OCI-LY1 (cell line): ENCODE results near the gene CBFA2T2.
A peak's percentile ranks its signal among the peaks of the same experiment; 100 is the strongest.

Experiments
- H2AFZ ChIP-seq: fragments of 200-600 bp; sonication (generic), shearing (Covaris generic); 2 replicates; pipeline ENCODE4 v1.6.0; 2014; ENCODE audit warnings: antibody characterized with exemption, mild to moderate bottlenecking, low read length
- H3F3A ChIP-seq: fragments of 200-600 bp; sonication (generic), shearing (Covaris generic); 2 replicates; pipeline ENCODE4 v1.6.0; 2014; ENCODE audit warnings: mild to moderate bottlenecking, antibody characterized with exemption, low read length, moderate library complexity; ENCODE audit not compliant: insufficient read depth
- H3K27ac ChIP-seq: fragments of 200-600 bp; sonication (generic); 2 replicates; pipeline ENCODE4 v1.5.1; 2014; ENCODE audit warnings: low read length, mixed run types, mild to moderate bottlenecking, low read depth; ENCODE audit not compliant: poor library complexity, severe bottlenecking
- H3K27me3 ChIP-seq: fragments of 200-600 bp; sonication (generic); 2 replicates; pipeline ENCODE4 v1.6.0; 2014; ENCODE audit warnings: antibody characterized with exemption, mild to moderate bottlenecking, low read length, moderate library complexity; ENCODE audit not compliant: insufficient read depth
- H3K36me3 ChIP-seq: fragments of 200-600 bp; sonication (generic); 2 replicates; pipeline ENCODE4 v1.6.1; 2014; ENCODE audit warnings: mild to moderate bottlenecking, antibody characterized with exemption, low read length, moderate library complexity, mixed read lengths; ENCODE audit not compliant: insufficient read depth
- H3K4me1 ChIP-seq: fragments of 200-600 bp; sonication (generic); 2 replicates; pipeline ENCODE4 v1.5.1; 2014; ENCODE audit warnings: mild to moderate bottlenecking, low read length, moderate library complexity; ENCODE audit not compliant: insufficient read depth, severe bottlenecking
- H3K4me2 ChIP-seq: fragments of 200-600 bp; sonication (generic), shearing (Covaris generic); 2 replicates; pipeline ENCODE4 v1.6.1; 2014; ENCODE audit warnings: low read length
- H3K4me3 ChIP-seq: fragments of 200-600 bp; sonication (generic); 2 replicates; pipeline ENCODE4 v1.5.1; 2014; ENCODE audit warnings: low read length, low read depth, mild to moderate bottlenecking, mixed read lengths; ENCODE audit not compliant: poor library complexity, severe bottlenecking
- H3K79me2 ChIP-seq: fragments of 200-600 bp; shearing (Covaris generic); 2 replicates; pipeline ENCODE4 v1.6.1; 2016; ENCODE audit warnings: mixed run types, low read length, mixed read lengths; ENCODE audit not compliant: insufficient read depth
- H3K9ac ChIP-seq: fragments of 200-600 bp; sonication (generic), shearing (Covaris generic); 2 replicates; pipeline ENCODE4 v1.6.1; 2014; ENCODE audit warnings: mild to moderate bottlenecking, low read length, mixed read lengths
- H3K9me2 ChIP-seq: fragments of 200-600 bp; sonication (generic), shearing (Covaris generic); 2 replicates; pipeline ENCODE4 v1.6.1; 2014; ENCODE audit warnings: low read depth, mild to moderate bottlenecking, low read length, mixed read lengths
- H3K9me3 ChIP-seq: fragments of 200-600 bp; shearing (Covaris generic); 2 replicates; pipeline ENCODE4 v1.6.1; 2014; ENCODE audit warnings: low read length, mixed read lengths
- H4K20me1 ChIP-seq: fragments of 200-600 bp; sonication (generic), shearing (Covaris generic); 2 replicates; pipeline ENCODE4 v1.6.0; 2016; ENCODE audit warnings: mild to moderate bottlenecking, low read length; ENCODE audit not compliant: insufficient read depth
- CTCF ChIP-seq: fragments of 200-600 bp; sonication (generic), shearing (Covaris generic); IDR thresholded peaks from 2 replicates; pipeline ENCODE4 v1.5.1; 2017; ENCODE audit warnings: mild to moderate bottlenecking, antibody characterized with exemption, low read length, moderate library complexity, mixed read lengths
- EZH2 ChIP-seq: fragments of 200-600 bp; sonication (generic), shearing (Covaris generic); IDR thresholded peaks from 2 replicates; pipeline ENCODE4 v1.8.0; 2017; ENCODE audit warnings: borderline replicate concordance, mixed run types, mild to moderate bottlenecking, antibody characterized with exemption, low read length, moderate library complexity, mixed read lengths

The CBFA2T2 gene

GRCh38 chr20:33442136-33443005 is 47.5 kb upstream of the CBFA2T2 start:
- H3K4me3 ChIP-seq: peak overlapping the region; percentile 70

GRCh38 chr20:33443006-33443511 is 46.8 kb upstream of the CBFA2T2 start:
- Histone ChIP-seq H4K20me1 (no peaks in the 10 kb centered on the region), H3F3A (peaks cover 5% of the 10 kb centered on the region; the same call in 1 of the 2 replicates), H3K9me2 (no peaks in the 10 kb centered on the region), H3K4me1 (peaks cover 68% of the 10 kb centered on the region), H3K27me3 (no peaks in the 10 kb centered on the region), H3K4me3 (peak overlapping the region; percentile 70), H3K9ac (peak overlapping the region; percentile 68), H3K27ac (peak overlapping the region; percentile 60), H2AFZ (no peak overlapping the region), H3K36me3 (no peaks in the 10 kb centered on the region), H3K9me3 (no peaks in the 10 kb centered on the region), H3K79me2 (no peaks in the 10 kb centered on the region), H3K4me2 (peak overlapping the region; percentile 94)
- TF ChIP-seq CTCF (no peak), EZH2 (no peak)

More at GRCh38 chr20:33442136-33443005, 47.5 kb upstream of the CBFA2T2 start:
- no peaks in the 10 kb centered on the region for H3K9me2 ChIP-seq
- no peaks in the 10 kb centered on the region for H3K79me2 ChIP-seq
- H3F3A ChIP-seq: peaks cover 5% of the 10 kb centered on the region; the same call in 1 of the 2 replicates
- no peaks in the 10 kb centered on the region for H3K27me3 ChIP-seq
- no peaks in the 10 kb centered on the region for H3K36me3 ChIP-seq
- H3K27ac ChIP-seq: peak overlapping the region; percentile 60
- no peaks in the 10 kb centered on the region for H4K20me1 ChIP-seq
- TF ChIP-seq CTCF: no peak
- no peak for TF ChIP-seq EZH2
- H3K4me1 ChIP-seq: peaks cover 69% of the 10 kb centered on the region
- H3K9me3 ChIP-seq: no peaks in the 10 kb centered on the region
- peak overlapping the region; percentile 94 for H3K4me2 ChIP-seq
- no peak overlapping the region for H2AFZ ChIP-seq
- peak overlapping the region; percentile 68 for H3K9ac ChIP-seq

- Histone ChIP-seq H3K4me3 (peak within 1 kb of the TSS; percentile 70), H3K9ac (peak within 1 kb of the TSS; percentile 68), H2AFZ (0 out of 2 replicates have a peak within 1 kb of the TSS, but pooled peaks have one; percentile 5)
Observed at GRCh38 chr20:33443512-33444239, 46.2 kb upstream of the CBFA2T2 start, which contains the start of gene SNTA1. TSS of gene SNTA1 (minus strand) at chr20:33443763. CDS start at chr20:33443620, 143 bp downstream.

More at GRCh38 chr20:33443512-33444239, 46.2 kb upstream of the CBFA2T2 start, which contains the start of gene SNTA1:
- no peaks in the 10 kb centered on the region for H3K36me3 ChIP-seq
- H4K20me1 ChIP-seq: no peaks in the 10 kb centered on the region
- H3K4me2 ChIP-seq: peak within 1 kb of the TSS; percentile 94
- H3K9me3 ChIP-seq: no peaks in the 10 kb centered on the region
- peaks cover 62% of the 10 kb centered on the region for H3K4me1 ChIP-seq
- H3F3A ChIP-seq: peaks cover 5% of the 10 kb centered on the region; the same call in 1 of the 2 replicates
- no peak for TF ChIP-seq CTCF
- no peak for TF ChIP-seq EZH2
- H3K79me2 ChIP-seq: no peaks in the 10 kb centered on the region
- H3K27me3 ChIP-seq: no peaks in the 10 kb centered on the region
- H3K9me2 ChIP-seq: no peaks in the 10 kb centered on the region
- H3K27ac ChIP-seq: peak within 1 kb of the TSS; percentile 79
